T47D (cell line): Measurements from ENCODE around the gene COG7.

Source experiments
- DNase-seq, 2 experiments: peaks; one replicate each; pipeline versions ENCODE4 v3.0.0 to v3.0.0-alpha.2; 2011 to 2012; ENCODE audit warnings: low read depth in 1 of 2, low spot score in 1 of 2
- JUND ChIP-seq: IDR thresholded peaks from 2 replicates; pipeline ENCODE4 v1.6.1; 2012; ENCODE audit warnings: low read depth
- in situ Hi-C: cut with HindIII; loops from 2 replicates; pipeline ENCODE4 v1.10.0; 2016; ENCODE audit warnings: low sequenced_read_pairs, low pct_unique_long_range_greater_than_20kb

The COG7 gene

DNA sequence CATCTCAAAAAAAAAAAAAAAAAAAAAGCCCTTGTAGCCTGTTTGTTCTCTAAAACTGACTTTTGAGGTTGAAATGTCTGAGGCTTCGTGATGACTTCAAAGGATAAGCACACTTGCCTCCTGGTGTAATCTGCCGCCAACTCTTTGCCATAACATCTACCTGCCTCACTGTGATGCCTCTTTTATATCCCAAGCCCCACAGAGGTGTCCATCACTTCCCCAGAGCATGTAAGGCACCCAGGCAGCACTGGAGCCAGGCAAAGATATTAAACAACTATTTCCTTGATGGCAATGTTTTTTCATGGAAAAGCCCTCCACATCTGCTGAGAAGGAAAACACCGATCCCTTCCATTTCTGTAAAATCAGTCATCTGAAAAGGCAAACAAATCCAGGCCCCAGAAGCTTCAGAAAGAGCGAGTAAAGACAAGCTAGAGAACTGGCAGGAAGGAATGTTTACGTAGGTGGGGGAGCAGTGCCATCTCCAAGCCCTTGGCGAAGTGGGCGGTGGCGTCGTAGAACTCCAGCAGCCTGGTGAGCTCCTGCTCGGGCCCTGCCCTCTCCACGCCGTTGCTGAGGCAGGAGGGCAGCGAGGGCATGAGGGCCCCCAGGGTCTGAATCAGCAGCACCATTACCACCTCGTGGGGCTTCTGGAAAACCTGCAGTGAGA is 28.6 kb downstream of the COG7 start:
- in situ Hi-C loops, result no loop called here
- TF ChIP-seq JUND, result no peak
- peak in 1 of 2 experiments; percentile 79 for DNase-seq

DNA sequence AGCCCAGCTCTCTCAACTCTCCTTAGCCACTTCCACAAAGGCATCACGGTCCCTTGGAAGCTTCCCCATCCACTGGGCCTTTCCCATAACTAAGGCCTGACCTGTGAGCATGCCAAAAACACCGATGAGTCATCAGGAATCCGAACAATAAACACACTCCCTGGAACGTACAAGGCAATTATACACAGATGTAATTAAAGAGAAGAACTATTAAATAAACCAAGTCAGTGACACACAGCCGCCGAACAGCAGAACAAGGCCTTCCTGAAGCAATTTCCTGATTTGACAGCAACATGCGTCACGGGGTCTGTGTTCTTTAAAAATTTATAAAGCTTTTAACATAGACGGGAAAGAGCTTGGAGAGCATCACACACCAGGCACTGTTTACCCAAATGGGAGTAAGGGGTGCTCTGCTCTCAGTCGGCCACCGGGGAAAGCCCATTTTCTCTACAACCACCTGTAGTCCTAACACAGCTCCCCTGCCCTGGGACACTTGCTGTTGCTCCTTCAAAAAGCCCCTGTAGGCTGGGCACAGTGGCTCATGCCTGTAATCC is 29.4 kb downstream of the COG7 start:
- peak; percentile 94; the same call in 1 of the 2 replicates for TF ChIP-seq JUND
- peak; percentile 34 to 91 for DNase-seq
- in situ Hi-C loops, result no loop called here

DNA sequence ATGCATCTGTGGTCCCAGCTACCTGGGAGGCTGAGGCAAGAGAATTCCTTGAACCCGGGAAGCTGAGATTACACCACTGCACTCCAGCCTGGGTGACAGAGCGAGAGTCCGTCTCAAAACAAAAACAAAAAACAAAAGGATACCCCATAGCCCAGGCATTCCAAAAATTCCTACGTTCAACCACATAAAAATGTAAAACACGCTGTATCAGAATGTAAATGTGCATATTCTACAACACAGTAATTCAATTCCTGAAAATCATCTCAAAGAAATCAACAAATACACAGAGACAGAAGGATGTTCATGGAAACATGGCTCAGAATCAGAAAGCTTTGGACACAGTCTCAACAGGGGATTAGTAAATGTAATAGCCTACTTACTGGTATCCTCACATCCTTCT is 33.0 kb downstream of the COG7 start:
- no peak for DNase-seq
- in situ Hi-C loops, result no loop called here
- TF ChIP-seq JUND, result no peak

DNA sequence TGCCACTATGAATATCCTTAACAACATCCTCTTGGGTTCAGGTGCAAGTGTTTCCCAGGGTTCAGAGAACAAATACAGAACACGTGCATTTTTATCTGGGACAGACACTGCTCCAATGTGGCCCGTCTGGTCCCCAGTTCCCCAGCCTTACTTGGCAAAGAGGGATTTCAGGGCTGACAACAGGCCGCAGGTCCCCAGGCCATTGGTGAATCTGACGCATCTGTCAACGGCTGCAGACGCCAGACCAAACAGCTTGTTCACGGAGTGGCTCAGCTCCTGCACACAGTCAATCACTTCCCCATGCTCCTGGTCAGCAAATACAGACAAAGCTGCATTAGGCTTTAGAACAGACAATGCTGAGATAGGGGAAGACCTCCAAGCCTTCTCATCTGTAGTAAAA is 36.2 kb downstream of the COG7 start:
- no peak for TF ChIP-seq JUND
- no peak for DNase-seq
- in situ Hi-C loops, result no loop called here

DNA sequence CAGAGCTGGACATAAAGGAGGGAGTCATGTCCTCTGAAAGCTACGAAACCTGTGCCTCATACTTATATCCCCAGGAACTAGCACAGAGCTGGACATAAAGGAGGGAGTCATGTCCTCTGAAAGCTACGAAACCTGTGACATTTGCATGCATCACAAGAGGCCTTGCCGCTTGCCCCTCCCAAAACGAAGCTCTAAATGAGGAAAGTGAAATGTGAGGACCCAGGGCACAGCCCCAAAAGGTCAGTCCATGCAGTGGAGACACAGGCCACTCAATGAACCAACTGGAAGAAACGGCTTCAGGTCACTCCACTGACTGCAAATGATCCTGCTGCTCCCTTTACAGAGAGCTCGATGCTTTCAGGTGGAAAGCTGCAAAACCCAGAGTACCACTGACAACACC is 38.3 kb downstream of the COG7 start:
- in situ Hi-C loops, result no loop called here

DNA sequence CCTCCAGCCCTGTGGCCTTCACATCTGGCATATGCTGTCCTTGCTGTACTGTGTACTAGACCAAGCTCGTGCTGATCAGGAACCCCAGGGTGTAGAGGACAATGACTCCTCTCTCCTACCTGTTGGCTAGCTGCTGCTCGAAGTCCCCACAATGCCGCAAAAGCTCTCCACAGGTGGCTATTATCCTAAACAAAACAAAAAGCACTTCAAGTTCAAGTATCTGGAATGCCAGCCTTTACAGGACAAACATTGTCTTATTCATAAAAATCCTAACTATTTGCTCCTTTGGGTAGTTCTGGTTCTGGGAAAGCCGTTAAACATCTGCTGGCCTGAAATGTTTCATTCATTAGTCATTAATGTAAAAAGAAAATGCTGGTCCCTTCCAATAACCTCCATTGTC is 42.8 kb downstream of the COG7 start:
- in situ Hi-C loops, result no loop called here
- no peak for DNase-seq
- TF ChIP-seq JUND, result no peak

More for the DNA sequence above, 38.3 kb downstream of the COG7 start:
- DNase-seq, result no peak
- no peak for TF ChIP-seq JUND

DNA sequence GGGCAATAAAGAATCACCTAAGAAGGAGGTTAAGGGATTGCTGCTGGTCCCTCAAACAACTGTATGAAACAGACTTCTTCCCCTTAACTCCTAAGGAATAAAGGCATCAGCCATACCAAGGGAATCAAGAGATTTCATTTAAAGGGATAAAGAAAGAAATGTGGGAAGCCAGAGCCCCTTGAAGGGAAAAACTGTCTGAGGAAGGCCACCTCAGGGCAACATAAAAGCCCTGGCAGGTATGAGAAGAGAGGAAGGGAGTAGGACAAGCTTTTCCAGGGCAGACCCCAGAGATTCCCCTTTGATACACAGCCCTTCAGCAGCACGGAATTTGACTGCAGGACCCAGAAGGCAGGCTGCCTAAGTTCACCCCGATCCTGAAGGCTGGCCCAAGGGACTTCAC is 43.5 kb downstream of the COG7 start:
- in situ Hi-C loops, result no loop called here
- TF ChIP-seq JUND, result no peak
- DNase-seq, result no peak

GRCh38 chr16:23408823-23409298 is 44.1 kb downstream of the COG7 start:
- peak; percentile 38 to 51 for DNase-seq
- in situ Hi-C loops, result no loop called here
- no peak for TF ChIP-seq JUND

- in situ Hi-C loops, result no loop called here
- TF ChIP-seq JUND, result no peak
- no peak for DNase-seq
Observed at GRCh38 chr16:23408242-23408822, 44.7 kb downstream of the COG7 start.

- in situ Hi-C loops, result no loop called here
- TF ChIP-seq JUND, result no peak
- DNase-seq, result no peak
Observed at GRCh38 chr16:23407436-23408127, 45.4 kb downstream of the COG7 start.

- no peak for DNase-seq
- TF ChIP-seq JUND, result no peak
- in situ Hi-C loops, result no loop called here
Observed at GRCh38 chr16:23406546-23407240, 46.3 kb downstream of the COG7 start.

DNA sequence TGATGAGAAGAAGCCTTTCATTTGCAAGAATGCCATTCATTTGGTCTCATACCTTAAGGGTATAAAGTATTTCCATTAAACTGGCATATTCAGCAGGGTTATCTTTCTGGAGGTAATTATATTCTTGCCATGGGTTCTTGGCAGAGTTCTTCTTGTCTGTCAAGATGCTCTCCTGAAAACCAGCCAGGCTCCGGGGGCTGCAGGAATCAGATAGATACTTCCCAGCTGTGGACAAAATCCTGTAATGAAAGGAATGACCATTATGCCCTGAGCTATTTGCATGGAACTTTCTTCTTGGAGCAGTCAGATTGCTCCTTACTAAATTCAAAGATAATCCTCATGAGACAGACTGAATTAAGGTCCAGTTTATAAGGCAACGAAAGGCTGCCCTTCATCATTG is 47.0 kb downstream of the COG7 start:
- no peak for TF ChIP-seq JUND
- in situ Hi-C loops, result no loop called here
- DNase-seq, result no peak

GRCh38 chr16:23403547-23403946 is 49.4 kb downstream of the COG7 start:
- no peak for DNase-seq
- TF ChIP-seq JUND, result no peak
- in situ Hi-C loops, result no loop called here
